SK-N-SH (cell line): ENCODE measurements around the gene ENPP5.

ENCODE experiments used
- CTCF ChIP-seq: fragments of 200-600 bp; sonication (generic); IDR thresholded peaks from 2 replicates; pipeline ENCODE4 v1.6.1; 2017; ENCODE audit warnings: antibody characterized with exemption, mild to moderate bottlenecking, moderate library complexity
- EP300 ChIP-seq, 2 experiments: IDR thresholded peaks; 2 replicates each; pipeline versions ENCODE4 v1.4.0 to v1.6.1; 2012; ENCODE audit warnings: borderline replicate concordance in 1 of 2, low read depth in 1 of 2, low read length in 1 of 2
- MXI1 ChIP-seq: IDR thresholded peaks from 2 replicates; pipeline ENCODE4 v1.6.1; 2012; ENCODE audit warnings: mild to moderate bottlenecking, low read depth, low read length, improper control_type of control experiment
- PBX3 ChIP-seq: IDR thresholded peaks from 2 replicates; pipeline ENCODE4; 2012
- POLR2AphosphoS5 ChIP-seq: IDR thresholded peaks from 2 replicates; pipeline ENCODE4 v1.6.1; 2012; ENCODE audit warnings: low read depth, low read length
- RAD21 ChIP-seq: IDR thresholded peaks from 2 replicates; pipeline ENCODE4 v1.6.1; 2012; ENCODE audit warnings: mild to moderate bottlenecking, low read length
- RCOR1 ChIP-seq: fragments of 150-350 bp; IDR thresholded peaks from 2 replicates; pipeline ENCODE4 v1.6.1; 2017; ENCODE audit warnings: antibody characterized with exemption, low read length
- TAF1 ChIP-seq: IDR thresholded peaks from 2 replicates; pipeline ENCODE4 v1.6.1; 2012; ENCODE audit warnings: low read depth, mild to moderate bottlenecking, low read length, moderate library complexity, borderline replicate concordance
- USF2 ChIP-seq: fragments of 150-350 bp; IDR thresholded peaks from 2 replicates; pipeline ENCODE4 v1.6.1; 2017; ENCODE audit warnings: antibody characterized with exemption, low read length, low read depth, borderline replicate concordance
- ZBTB33 ChIP-seq: IDR thresholded peaks from 2 replicates; pipeline ENCODE4 v1.4.0; 2012; ENCODE audit warnings: low read depth, borderline replicate concordance
- TF ChIP-seq, protein P1 (sequence below): IDR thresholded peaks from 2 replicates; pipeline ENCODE4 v1.6.1; 2012; ENCODE audit warnings: mild to moderate bottlenecking, low read depth, low read length, moderate library complexity

GRCh38 chr6:46116289-46116688 lies 54.5 kb downstream of the ENPP5 start:
- TF ChIP-seq PBX3 (no peak), ZBTB33 (no peak), CTCF (no peak), RCOR1 (no peak), RAD21 (no peak), POLR2AphosphoS5 (no peak), USF2 (no peak), TAF1 (no peak), EP300 (IDR thresholded peaks at IDR 0.05; ENCODE audit: borderline replicate concordance in 1 of 2, low read depth in 1 of 2, low read length in 1 of 2) (no peak), MXI1 (no peak)
- TF ChIP-seq, protein P1, sequence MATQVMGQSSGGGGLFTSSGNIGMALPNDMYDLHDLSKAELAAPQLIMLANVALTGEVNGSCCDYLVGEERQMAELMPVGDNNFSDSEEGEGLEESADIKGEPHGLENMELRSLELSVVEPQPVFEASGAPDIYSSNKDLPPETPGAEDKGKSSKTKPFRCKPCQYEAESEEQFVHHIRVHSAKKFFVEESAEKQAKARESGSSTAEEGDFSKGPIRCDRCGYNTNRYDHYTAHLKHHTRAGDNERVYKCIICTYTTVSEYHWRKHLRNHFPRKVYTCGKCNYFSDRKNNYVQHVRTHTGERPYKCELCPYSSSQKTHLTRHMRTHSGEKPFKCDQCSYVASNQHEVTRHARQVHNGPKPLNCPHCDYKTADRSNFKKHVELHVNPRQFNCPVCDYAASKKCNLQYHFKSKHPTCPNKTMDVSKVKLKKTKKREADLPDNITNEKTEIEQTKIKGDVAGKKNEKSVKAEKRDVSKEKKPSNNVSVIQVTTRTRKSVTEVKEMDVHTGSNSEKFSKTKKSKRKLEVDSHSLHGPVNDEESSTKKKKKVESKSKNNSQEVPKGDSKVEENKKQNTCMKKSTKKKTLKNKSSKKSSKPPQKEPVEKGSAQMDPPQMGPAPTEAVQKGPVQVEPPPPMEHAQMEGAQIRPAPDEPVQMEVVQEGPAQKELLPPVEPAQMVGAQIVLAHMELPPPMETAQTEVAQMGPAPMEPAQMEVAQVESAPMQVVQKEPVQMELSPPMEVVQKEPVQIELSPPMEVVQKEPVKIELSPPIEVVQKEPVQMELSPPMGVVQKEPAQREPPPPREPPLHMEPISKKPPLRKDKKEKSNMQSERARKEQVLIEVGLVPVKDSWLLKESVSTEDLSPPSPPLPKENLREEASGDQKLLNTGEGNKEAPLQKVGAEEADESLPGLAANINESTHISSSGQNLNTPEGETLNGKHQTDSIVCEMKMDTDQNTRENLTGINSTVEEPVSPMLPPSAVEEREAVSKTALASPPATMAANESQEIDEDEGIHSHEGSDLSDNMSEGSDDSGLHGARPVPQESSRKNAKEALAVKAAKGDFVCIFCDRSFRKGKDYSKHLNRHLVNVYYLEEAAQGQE = no peak
